Endothelial cell (in vitro differentiated cells): ENCODE data around the gene GNPTG. TPM values are rescaled to one million over a fixed set of nuclear protein-coding genes. Genes with fewer than 3 reads are reported as not detected.

Source experiments
- DNase-seq: peaks from one replicate; pipeline ENCODE4 v3.0.0; 2021; ENCODE audit warnings: low spot score
- H3K27ac Mint-ChIP-seq: one replicate; pipeline ENCODE4 v1.8.0; 2021; ENCODE audit warnings: mixed read lengths, inconsistent platforms; ENCODE audit not compliant: unreplicated experiment
- H3K27me3 Mint-ChIP-seq: one replicate; pipeline ENCODE4 v1.8.0; 2021; ENCODE audit warnings: mild to moderate bottlenecking, moderate library complexity, mixed read lengths, inconsistent platforms; ENCODE audit not compliant: unreplicated experiment
- H3K36me3 Mint-ChIP-seq: one replicate; pipeline ENCODE4 v1.8.0; 2021; ENCODE audit warnings: mild to moderate bottlenecking, low read depth, mixed read lengths, inconsistent platforms; ENCODE audit not compliant: unreplicated experiment
- H3K4me1 Mint-ChIP-seq: one replicate; pipeline ENCODE4 v1.8.0; 2021; ENCODE audit warnings: mild to moderate bottlenecking, mixed read lengths, inconsistent platforms; ENCODE audit not compliant: unreplicated experiment
- H3K4me3 Mint-ChIP-seq: one replicate; pipeline ENCODE4 v1.8.0; 2021; ENCODE audit warnings: mild to moderate bottlenecking, mixed read lengths, inconsistent platforms; ENCODE audit not compliant: unreplicated experiment
- H3K9me3 Mint-ChIP-seq: one replicate; pipeline ENCODE4 v1.8.0; 2021; ENCODE audit warnings: mixed read lengths, inconsistent platforms; ENCODE audit not compliant: unreplicated experiment
- long read RNA-seq: library from polyadenylated mRNA; unstranded; transcript quantifications from one replicate; pipeline ENCODE4 v2.0.0, GENCODE V29; 2020; ENCODE audit not compliant: unreplicated experiment
- total RNA-seq: library from RNA; stranded (reverse); fragmentation: NEBNext Ultra II Directional; extraction: Animal tissue kit (Norgen Biotek cat#: 25700); gene quantifications from one replicate; pipeline ENCODE4 v1.2.1, GENCODE V29; 2021; ENCODE audit not compliant: unreplicated experiment
- TF ChIP-seq, protein P1 (sequence below): fragments of 200-600 bp; sonication (generic); IDR thresholded peaks from one replicate; pipeline ENCODE4 v1.5.0; 2021; ENCODE audit warnings: antibody characterized with exemption; ENCODE audit not compliant: unreplicated experiment

The GNPTG gene
- 47.9 TPM for total RNA-seq
- long read RNA-seq, transcript GNPTG-201 (11 exons, 1,983 nt) = major isoform, 27 of 37 reads
- long read RNA-seq, partial matches to known transcripts = 1 of 37 reads
- long read RNA-seq, other reads (novel, unspliced or antisense) = 8 of 37 reads

DNA sequence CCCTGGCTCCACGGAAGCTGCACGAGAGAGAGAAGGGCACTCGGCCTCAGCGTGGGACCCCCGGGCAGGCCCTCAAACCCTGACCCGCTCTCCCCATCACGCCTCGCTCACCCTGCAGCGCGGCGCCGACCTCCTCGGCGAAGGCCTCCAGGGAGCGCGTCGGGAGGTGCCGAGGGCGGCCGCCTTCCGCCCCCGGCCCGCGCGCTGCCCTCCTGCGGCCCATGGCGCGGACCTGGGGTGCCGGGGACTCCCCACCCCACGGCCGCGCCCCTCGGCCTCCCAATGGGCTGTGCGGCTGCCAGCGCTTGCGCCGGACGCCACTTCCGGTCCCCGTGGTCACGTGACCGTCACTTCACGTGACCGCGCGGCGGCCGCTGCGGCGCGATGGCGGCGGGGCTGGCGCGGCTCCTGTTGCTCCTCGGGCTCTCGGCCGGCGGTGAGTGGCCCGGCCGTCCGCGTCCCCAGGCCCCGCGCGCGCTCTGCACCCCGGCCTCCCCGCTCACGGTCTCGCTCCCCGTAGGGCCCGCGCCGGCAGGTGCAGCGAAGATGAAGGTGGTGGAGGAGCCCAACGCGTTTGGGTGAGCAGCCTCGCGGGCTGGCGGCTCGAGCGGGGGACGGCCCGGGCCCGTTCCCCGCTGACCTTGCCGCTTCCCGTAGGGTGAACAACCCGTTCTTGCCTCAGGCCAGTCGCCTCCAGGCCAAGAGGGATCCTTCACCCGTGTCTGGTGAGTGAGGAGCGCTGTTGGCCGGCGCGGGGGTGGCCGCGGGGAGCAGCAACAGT is at the start of gene GNPTG, which contains the start of gene TSR3:
TSS of gene GNPTG (plus strand) at position 350 of the 781 bp plus-strand sequence. CDS start at position 385, 35 bp downstream.
TSS of gene TSR3 (minus strand) at position 297 of the 781 bp plus-strand sequence. CDS start at position 223, 74 bp downstream.
- no peaks in the 10 kb centered on the region for H3K9me3 Mint-ChIP-seq
- TF ChIP-seq, protein P1, sequence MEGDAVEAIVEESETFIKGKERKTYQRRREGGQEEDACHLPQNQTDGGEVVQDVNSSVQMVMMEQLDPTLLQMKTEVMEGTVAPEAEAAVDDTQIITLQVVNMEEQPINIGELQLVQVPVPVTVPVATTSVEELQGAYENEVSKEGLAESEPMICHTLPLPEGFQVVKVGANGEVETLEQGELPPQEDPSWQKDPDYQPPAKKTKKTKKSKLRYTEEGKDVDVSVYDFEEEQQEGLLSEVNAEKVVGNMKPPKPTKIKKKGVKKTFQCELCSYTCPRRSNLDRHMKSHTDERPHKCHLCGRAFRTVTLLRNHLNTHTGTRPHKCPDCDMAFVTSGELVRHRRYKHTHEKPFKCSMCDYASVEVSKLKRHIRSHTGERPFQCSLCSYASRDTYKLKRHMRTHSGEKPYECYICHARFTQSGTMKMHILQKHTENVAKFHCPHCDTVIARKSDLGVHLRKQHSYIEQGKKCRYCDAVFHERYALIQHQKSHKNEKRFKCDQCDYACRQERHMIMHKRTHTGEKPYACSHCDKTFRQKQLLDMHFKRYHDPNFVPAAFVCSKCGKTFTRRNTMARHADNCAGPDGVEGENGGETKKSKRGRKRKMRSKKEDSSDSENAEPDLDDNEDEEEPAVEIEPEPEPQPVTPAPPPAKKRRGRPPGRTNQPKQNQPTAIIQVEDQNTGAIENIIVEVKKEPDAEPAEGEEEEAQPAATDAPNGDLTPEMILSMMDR = no peak
- peak within 1 kb of the TSS; percentile 93 for H3K4me3 Mint-ChIP-seq
- peak within 1 kb of the TSS; percentile 84 for H3K27ac Mint-ChIP-seq
- H3K4me1 Mint-ChIP-seq = peaks cover 24% of the 10 kb centered on the region
- peaks cover 33% of the 10 kb centered on the region for H3K27me3 Mint-ChIP-seq
- H3K36me3 Mint-ChIP-seq = peaks cover 17% of the 10 kb centered on the region
- DNase-seq = peak; percentile 83

GRCh38 chr16:1305823-1306222 is 45.9 kb upstream of the GNPTG start:
- no peak overlapping the region for H3K27ac Mint-ChIP-seq
- TF ChIP-seq, protein P1 = no peak
- H3K4me1 Mint-ChIP-seq = peaks cover 8% of the 10 kb centered on the region
- H3K4me3 Mint-ChIP-seq = no peak overlapping the region
- peaks cover 5% of the 10 kb centered on the region for H3K36me3 Mint-ChIP-seq
- no peaks in the 10 kb centered on the region for H3K9me3 Mint-ChIP-seq
- no peak for DNase-seq
- H3K27me3 Mint-ChIP-seq = peaks cover 9% of the 10 kb centered on the region

DNA sequence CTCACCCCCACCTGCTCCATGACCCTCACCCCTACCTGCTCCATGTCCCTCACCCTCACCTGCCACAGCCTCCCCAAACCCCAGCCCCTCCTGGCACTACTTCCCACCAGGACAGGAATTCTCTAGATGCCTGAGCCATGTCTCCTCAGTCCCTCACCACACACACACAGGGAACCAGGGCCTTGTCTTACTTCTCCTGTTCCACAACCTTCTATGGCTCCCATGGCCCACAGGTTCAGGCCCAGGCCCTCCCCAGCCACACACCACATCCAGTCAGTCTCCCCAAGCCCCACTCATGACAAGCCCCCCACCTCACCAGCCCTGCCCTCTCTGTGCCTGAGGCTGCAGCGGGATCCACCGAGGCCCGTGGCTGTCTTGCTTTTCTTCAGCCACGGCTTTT is 45.4 kb upstream of the GNPTG start:
- DNase-seq = no peak
- no peak overlapping the region for H3K27ac Mint-ChIP-seq
- H3K4me1 Mint-ChIP-seq = peaks cover 14% of the 10 kb centered on the region
- H3K27me3 Mint-ChIP-seq = peaks cover 9% of the 10 kb centered on the region
- H3K9me3 Mint-ChIP-seq = no peaks in the 10 kb centered on the region
- no peak overlapping the region for H3K4me3 Mint-ChIP-seq
- peaks cover 5% of the 10 kb centered on the region for H3K36me3 Mint-ChIP-seq
- TF ChIP-seq, protein P1 = no peak

- Mint-ChIP-seq H3K27me3 (peaks cover 9% of the 10 kb centered on the region), H3K9me3 (no peaks in the 10 kb centered on the region), H3K27ac (peak overlapping the region; percentile 82), H3K4me1 (peaks cover 14% of the 10 kb centered on the region), H3K36me3 (peaks cover 5% of the 10 kb centered on the region), H3K4me3 (peak overlapping the region; percentile 86)
- DNase-seq = no peak
- TF ChIP-seq, protein P1 = no peak
Measured at GRCh38 chr16:1308036-1308976, 43.4 kb upstream of the GNPTG start.
